ENCODE data around the gene OR2W3.
A peak's percentile ranks its signal among the peaks of the same experiment; 100 is the strongest.

The OR2W3 gene

DNA sequence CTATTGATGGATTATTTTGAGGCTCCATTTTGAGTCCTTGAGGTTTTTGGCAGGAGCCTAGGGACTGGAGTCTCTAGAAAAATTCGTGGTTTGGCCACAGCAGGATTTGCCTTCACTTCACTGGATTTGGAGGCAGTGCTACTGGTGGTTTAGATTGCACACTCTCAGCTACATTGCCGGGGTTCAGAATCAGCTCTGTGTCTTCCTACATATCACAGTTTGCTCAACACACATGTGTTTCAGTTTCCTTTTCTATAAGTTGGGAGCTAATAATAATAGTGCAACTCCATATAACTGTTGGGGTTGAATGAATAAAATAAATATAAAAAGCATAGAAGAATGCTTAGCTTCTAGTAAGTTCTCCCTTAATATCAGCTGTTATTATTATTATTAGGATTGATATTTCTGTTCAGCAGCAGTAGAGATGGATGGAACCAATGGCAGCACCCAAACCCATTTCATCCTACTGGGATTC lies at the start of gene OR2W3:
TSS of gene OR2W3 (plus strand) at position 425 of the 475 bp plus-strand sequence. CDS start at position 425, 0 bp downstream.
- H3K4me3 ChIP-seq (ENCODE audit: low read length), result no peak within 1 kb of the TSS
- no peak for TF ChIP-seq ZNF274 (IDR thresholded peaks at IDR 0.05; ENCODE audit: low read depth, low read length)

DNA sequence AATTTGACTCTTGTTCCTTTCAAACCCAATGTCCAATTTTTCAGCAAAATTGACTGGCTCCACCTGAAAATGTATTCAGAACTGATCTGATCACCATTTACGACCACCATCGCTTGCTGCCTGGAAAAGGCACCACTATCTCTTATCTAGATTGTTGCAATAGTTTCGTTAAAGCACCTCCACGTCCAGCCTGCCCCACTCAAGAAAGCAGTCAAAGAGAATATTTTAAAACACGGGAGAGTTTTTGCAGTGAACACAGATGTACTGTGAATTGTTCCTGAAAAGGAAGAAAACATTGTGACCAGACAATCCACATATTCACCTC lies 49.7 kb upstream of the OR2W3 start:
- TF ChIP-seq ZNF274 (IDR thresholded peaks at IDR 0.05; ENCODE audit: low read depth, low read length), result no peak
- no peak overlapping the region for H3K4me3 ChIP-seq (ENCODE audit: low read length)

DNA sequence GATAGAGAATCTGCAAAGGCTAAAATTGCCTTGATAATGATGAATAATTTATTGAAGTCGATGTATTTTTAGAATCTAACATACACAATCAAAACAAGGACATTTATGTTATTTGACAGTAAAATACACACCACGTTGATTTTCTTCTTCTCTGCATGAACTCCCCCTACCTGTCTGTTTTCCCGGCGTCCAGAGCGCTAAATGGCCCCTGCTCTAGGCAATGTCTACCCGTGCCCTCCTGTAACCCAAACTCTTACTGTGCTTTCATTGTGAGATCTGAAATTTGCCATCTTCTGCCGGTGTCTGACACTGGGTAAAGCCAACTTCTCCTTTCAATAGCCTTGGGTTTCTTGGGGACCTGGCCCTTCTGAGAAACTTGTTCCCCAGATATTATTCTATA lies 47.0 kb upstream of the OR2W3 start:
- no peak overlapping the region for H3K4me3 ChIP-seq (ENCODE audit: low read length)
- no peak for TF ChIP-seq ZNF274 (IDR thresholded peaks at IDR 0.05; ENCODE audit: low read depth, low read length)

DNA sequence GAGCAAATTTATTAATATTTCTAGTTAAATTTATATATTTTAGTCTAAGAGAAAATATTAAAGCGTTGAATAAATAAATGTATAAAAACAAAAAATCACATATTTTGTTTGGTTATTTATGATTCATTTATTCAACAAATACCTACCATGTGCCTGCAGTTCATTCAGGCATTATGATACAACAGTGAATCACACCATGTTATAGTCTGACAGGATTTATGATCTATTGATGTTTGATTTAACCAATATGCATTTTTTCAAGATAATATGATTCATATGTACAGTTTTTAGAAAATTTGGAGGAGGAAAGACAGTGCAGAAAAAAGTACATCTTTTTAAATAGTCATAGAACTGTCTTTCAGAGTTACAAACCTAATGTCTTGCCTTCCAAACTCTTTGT lies 45.8 kb upstream of the OR2W3 start:
- no peak for TF ChIP-seq ZNF274 (IDR thresholded peaks at IDR 0.05; ENCODE audit: low read depth, low read length)
- H3K4me3 ChIP-seq (ENCODE audit: low read length), result no peak overlapping the region

DNA sequence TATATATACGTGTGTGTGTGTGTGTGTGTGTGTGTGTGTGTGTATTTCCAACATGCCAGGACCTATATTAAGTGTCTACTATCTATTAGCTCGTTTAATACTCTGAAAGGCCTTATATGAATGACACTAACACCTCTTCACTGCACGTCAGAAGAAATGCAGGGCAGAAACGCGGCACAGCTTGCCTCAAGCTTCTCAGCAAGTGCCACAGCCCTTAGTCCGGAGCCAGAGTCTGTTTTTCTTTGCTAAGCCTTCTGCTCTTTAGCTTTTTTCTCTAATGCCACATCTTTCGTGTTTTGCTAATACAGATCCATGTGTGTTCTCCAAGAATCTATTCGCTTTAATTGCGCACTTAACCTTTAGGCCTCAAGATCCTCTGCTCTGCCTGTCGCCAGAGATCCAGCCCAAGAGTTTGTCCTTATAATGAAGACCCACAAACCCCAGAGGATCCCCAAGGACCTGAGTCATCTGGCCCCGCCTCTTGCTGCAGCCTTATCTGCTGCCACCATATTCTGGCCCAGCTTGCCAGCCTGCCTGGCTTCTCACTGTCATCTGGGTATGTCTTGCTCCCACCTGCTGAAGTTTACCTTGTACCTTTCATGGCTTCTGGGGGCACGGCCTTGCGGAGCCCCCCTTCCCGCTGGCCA lies 40.4 kb upstream of the OR2W3 start:
- no peak for TF ChIP-seq ZNF274 (IDR thresholded peaks at IDR 0.05; ENCODE audit: low read depth, low read length)
- no peak overlapping the region for H3K4me3 ChIP-seq (ENCODE audit: low read length)

DNA sequence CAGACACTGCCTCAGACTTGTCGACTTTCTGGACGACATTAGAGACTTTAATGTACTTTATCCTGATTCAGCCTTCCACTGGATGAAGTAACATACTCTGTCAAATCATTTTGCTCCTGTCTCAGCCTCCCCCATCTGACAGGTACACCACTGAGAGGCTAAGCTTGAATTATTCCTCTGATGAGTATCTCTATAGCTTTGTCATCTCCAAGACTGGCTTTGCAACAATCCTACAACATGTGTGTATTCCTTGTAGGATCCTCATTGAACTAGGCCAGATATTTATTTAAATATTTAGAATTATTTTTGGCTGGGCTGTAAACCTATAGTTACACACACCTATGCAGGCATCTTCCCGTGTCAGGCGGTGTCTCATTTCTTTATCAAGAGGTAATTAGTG lies 39.5 kb upstream of the OR2W3 start:
- no peak for TF ChIP-seq ZNF274 (IDR thresholded peaks at IDR 0.05; ENCODE audit: low read depth, low read length)
- H3K4me3 ChIP-seq (ENCODE audit: low read length), result no peak overlapping the region

DNA sequence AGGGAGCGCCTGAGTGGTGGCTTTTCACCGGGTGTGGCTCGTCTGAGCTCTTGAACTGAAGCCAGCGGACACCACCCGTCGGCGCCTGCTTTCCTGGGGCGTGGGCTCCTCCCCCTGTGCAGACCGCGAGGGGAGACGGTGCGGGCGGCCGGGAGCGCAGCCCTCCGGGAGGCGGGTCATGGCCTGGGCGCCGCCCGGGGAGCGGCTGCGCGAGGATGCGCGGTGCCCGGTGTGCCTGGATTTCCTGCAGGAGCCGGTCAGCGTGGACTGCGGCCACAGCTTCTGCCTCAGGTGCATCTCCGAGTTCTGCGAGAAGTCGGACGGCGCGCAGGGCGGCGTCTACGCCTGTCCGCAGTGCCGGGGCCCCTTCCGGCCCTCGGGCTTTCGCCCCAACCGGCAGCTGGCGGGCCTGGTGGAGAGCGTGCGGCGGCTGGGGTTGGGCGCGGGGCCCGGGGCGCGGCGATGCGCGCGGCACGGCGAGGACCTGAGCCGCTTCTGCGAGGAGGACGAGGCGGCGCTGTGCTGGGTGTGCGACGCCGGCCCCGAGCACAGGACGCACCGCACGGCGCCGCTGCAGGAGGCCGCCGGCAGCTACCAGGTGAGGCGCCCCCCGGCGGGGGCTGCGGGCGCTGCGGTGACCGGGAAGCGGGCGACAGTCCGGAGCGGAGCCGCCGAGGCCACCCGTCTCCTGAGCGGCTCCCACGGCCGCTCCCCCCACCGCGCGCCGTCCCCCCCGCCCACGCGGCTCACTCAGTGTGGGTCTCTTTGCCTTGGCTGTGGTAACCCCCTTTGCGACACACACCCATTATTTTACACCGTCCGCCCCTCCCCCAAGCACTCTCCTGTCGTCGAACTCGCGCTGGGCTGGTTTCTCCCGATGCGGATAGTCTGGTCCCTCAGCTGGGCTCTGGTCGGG lies 38.1 kb upstream of the OR2W3 start, which contains the start of gene TRIM58:
TSS of gene TRIM58 (plus strand) at position 119 of the 916 bp plus-strand sequence. CDS start at position 179, 60 bp downstream.
- peak within 1 kb of the TSS; percentile 16; the same call in 1 of the 2 replicates for H3K4me3 ChIP-seq (ENCODE audit: low read length)

DNA sequence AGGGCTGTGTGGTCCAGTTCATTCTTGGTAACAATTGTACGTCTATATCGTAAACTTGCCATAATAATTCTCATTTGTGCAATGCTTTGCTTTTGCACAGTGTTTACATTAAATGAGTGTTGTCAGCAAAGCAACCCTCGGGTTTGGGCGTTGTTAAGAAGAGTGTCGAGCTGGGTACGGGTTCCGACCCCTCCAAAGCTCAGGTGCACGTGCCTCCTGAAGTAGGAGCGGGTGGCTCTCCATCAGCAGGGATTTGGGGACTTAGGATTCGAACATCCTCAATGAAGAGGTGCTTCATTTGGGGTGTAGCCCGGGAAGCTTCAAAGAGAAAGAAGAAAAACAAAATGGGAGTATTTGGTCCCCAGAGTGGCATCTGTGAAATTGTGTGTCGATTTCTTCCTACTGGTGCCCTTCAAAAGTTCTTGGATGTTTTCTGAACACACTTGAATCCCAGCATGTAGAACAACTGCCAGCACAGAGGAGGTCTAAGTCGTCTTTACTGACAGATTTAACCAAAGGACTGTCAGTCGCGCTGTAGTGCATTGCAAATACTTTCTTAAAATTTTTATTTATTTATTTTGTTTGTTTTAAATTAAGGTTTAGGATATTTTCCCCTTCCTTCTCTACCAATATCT lies 37.3 kb upstream of the OR2W3 start:
- H3K4me3 ChIP-seq (ENCODE audit: low read length), result no peak overlapping the region
- TF ChIP-seq ZNF274 (IDR thresholded peaks at IDR 0.05; ENCODE audit: low read depth, low read length), result no peak

More for the DNA sequence above, 38.1 kb upstream of the OR2W3 start, which contains the start of gene TRIM58:
- TF ChIP-seq ZNF274 (IDR thresholded peaks at IDR 0.05; ENCODE audit: low read depth, low read length), result no peak

DNA sequence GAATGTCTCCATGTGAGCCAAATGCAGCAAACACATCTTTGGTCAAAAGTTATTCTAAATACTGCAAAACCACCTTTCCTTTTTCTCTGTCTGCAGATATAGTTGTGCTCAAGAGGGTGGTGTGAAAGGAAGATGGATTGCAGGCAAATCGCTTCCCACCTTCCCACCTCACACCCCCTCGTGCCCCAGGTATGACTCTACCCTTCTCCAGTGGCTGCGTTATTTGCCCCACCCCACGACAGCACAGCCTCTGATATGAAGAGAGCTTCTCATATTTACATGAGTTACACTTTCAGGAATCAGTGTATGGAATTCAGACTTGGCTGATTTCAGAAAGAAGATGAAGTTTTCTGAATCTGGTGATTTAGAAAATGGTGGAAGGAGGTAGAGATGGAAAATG lies 32.6 kb upstream of the OR2W3 start:
- H3K4me3 ChIP-seq (ENCODE audit: low read length), result no peak overlapping the region
- no peak for TF ChIP-seq ZNF274 (IDR thresholded peaks at IDR 0.05; ENCODE audit: low read depth, low read length)

DNA sequence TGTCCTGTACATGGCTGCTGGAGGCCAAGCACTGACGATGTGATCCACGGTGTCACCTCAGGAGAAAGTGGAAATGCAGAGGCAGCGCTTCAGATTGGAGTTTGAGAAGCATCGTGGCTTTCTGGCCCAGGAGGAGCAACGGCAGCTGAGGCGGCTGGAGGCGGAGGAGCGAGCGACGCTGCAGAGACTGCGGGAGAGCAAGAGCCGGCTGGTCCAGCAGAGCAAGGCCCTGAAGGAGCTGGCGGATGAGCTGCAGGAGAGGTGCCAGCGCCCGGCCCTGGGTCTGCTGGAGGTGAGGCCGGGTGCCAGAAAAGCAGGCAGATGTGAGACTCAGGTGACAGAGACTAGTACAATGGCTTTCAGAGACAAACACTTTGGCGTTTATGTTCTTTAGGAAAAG lies 30.7 kb upstream of the OR2W3 start:
- H3K4me3 ChIP-seq (ENCODE audit: low read length), result no peak overlapping the region
- TF ChIP-seq ZNF274 (IDR thresholded peaks at IDR 0.05; ENCODE audit: low read depth, low read length), result no peak

DNA sequence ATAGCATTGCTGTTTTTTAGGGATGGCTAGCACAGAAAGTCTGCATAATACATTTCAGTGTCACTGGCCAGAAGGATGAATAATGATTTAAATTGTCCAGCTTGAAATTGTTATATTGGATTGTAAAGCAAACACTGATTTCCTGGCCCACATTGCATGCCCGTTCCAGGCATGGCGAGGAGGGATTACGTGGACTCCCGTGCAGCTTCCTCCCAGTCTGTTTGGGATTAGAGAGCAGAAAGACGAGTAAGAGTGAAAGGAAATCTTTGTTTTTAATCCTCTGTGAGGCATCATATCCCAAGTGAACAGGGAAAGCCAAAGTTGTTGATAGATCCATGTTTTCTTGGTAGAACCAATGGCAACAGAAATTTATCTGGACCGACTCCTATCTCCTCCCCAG lies 30.0 kb upstream of the OR2W3 start:
- TF ChIP-seq ZNF274 (IDR thresholded peaks at IDR 0.05; ENCODE audit: low read depth, low read length), result no peak
- H3K4me3 ChIP-seq (ENCODE audit: low read length), result no peak overlapping the region

DNA sequence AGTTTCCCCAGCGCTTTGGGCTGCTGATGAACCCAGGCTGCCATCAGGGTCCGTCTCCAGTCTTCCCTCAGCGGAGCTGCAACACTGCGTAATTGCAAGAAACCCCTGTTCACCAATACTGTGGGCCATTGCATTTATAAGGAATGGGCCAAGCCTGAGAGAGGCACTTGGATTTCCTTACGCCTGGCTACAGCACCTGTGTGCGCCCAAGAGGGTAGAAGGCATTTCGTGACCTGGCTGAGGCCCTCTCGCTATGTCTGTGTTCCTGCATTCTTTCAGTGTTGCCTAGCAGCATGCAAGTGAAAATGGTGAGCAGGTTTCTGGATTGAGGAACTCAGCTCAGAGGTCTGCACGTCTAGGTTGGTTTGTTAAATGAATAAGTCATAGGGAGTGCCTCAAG lies 12.0 kb upstream of the OR2W3 start:
- no peak for TF ChIP-seq ZNF274 (IDR thresholded peaks at IDR 0.05; ENCODE audit: low read depth, low read length)
- H3K4me3 ChIP-seq (ENCODE audit: low read length), result no peak overlapping the region

DNA sequence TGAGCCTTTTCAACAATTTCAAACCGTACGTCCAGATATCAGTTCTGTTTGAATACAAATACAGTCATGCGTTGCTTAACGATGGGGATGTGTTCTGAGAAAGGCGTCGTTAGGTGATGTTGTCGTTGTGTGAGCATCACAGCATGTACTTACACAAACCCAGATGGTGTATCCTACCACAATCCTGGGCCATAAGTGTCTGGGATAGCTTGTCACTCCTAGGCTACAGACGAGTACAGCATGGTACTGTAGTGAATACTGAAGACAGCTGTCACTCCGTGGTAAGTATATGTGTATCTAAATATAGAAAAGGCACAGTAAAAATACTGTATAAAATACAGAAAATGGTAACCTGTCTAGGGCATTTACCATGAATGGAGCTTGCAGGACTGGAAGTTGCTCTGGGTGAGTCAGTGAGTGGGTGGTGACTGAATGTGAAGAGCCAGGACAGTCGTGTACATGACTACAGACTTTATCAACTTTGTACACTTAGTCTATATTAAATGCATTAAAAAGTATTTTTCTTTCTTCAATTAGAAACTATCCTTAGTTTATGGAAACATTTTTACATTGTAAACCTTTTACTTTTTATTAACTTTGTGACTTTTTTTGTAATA lies 10.5 kb upstream of the OR2W3 start:
- TF ChIP-seq ZNF274 (IDR thresholded peaks at IDR 0.05; ENCODE audit: low read depth, low read length), result no peak
- H3K4me3 ChIP-seq (ENCODE audit: low read length), result no peak overlapping the region

DNA sequence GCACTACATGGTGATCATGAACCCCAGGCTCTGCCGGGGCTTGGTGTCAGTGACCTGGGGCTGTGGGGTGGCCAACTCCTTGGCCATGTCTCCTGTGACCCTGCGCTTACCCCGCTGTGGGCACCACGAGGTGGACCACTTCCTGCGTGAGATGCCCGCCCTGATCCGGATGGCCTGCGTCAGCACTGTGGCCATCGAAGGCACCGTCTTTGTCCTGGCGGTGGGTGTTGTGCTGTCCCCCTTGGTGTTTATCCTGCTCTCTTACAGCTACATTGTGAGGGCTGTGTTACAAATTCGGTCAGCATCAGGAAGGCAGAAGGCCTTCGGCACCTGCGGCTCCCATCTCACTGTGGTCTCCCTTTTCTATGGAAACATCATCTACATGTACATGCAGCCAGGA lies 589 bp downstream of the OR2W3 start:
- TF ChIP-seq ZNF274 (IDR thresholded peaks at IDR 0.05; ENCODE audit: low read depth, low read length), result no peak
- H3K4me3 ChIP-seq (ENCODE audit: low read length), result no peak overlapping the region

Data from GM08714 (cell line).